Type B pancreatic cell (in vitro differentiated cells): ENCODE measurements around the gene FAM151A. TPM values are rescaled to one million over a fixed set of nuclear protein-coding genes. Genes with fewer than 3 reads are reported as not detected.

ENCODE experiments used
- DNase-seq: peaks from one replicate; pipeline ENCODE4 v3.0.0; 2021; ENCODE audit warnings: mixed read lengths; ENCODE audit not compliant: unreplicated experiment; ENCODE audit errors: extremely low spot score
- H3K27ac Mint-ChIP-seq: 2 replicates; pipeline ENCODE4 v1.8.0; 2021; ENCODE audit warnings: mild to moderate bottlenecking, mixed read lengths
- H3K27me3 Mint-ChIP-seq: 2 replicates; pipeline ENCODE4 v1.8.0; 2021; ENCODE audit warnings: mixed read lengths
- H3K36me3 Mint-ChIP-seq: 2 replicates; pipeline ENCODE4 v1.8.0; 2021; ENCODE audit warnings: mixed read lengths
- H3K4me1 Mint-ChIP-seq: one replicate; pipeline ENCODE4 v1.8.0; 2021; ENCODE audit warnings: mixed read lengths; ENCODE audit not compliant: unreplicated experiment
- H3K4me3 Mint-ChIP-seq: 2 replicates; pipeline ENCODE4 v1.8.0; 2021; ENCODE audit warnings: mild to moderate bottlenecking, mixed read lengths
- H3K9me3 Mint-ChIP-seq: 2 replicates; pipeline ENCODE4 v1.8.0; 2021; ENCODE audit warnings: mixed read lengths
- total RNA-seq: library from RNA; stranded (reverse); gene quantifications from 2 replicates; pipeline ENCODE4 v1.2.1, GENCODE V29; 2021; ENCODE audit warnings: low replicate concordance
- TF ChIP-seq, protein P1 (sequence below): fragments of 200-600 bp; sonication (generic); conservative IDR thresholded peaks from 2 replicates; pipeline ENCODE4 v1.5.0; 2021; ENCODE audit warnings: antibody characterized with exemption, mild to moderate bottlenecking

FAM151A gene
- total RNA-seq, 1 donor from 2014 or later, result 0.39 TPM

DNA sequence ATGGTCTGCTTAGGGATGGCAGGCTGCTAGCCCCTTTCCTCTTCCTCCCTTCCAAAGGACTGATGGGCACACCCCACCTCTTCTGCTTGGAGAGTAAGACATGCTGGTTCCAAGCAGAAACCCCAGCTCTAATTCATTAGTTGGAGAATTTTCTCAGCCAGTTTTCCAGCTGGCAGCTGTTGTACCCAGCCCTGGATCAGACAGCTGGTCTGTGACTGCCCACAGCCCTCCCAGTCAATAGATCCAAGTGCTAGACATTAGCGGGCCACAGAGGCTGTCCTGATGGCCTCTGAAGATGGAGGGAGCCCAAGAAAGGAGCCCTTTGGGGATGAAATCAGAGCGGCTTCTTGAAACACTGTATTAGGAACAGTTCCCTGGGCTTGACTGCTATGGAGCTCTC is 39.5 kb downstream of the FAM151A start:
- DNase-seq, result no peak
- Mint-ChIP-seq H3K4me1 (peaks cover 13% of the 10 kb centered on the region), H3K27me3 (no peaks in the 10 kb centered on the region), H3K36me3 (no peaks in the 10 kb centered on the region), H3K4me3 (no peak overlapping the region), H3K9me3 (no peaks in the 10 kb centered on the region), H3K27ac (no peak overlapping the region)
- TF ChIP-seq, protein P1, sequence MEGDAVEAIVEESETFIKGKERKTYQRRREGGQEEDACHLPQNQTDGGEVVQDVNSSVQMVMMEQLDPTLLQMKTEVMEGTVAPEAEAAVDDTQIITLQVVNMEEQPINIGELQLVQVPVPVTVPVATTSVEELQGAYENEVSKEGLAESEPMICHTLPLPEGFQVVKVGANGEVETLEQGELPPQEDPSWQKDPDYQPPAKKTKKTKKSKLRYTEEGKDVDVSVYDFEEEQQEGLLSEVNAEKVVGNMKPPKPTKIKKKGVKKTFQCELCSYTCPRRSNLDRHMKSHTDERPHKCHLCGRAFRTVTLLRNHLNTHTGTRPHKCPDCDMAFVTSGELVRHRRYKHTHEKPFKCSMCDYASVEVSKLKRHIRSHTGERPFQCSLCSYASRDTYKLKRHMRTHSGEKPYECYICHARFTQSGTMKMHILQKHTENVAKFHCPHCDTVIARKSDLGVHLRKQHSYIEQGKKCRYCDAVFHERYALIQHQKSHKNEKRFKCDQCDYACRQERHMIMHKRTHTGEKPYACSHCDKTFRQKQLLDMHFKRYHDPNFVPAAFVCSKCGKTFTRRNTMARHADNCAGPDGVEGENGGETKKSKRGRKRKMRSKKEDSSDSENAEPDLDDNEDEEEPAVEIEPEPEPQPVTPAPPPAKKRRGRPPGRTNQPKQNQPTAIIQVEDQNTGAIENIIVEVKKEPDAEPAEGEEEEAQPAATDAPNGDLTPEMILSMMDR, result no peak

DNA sequence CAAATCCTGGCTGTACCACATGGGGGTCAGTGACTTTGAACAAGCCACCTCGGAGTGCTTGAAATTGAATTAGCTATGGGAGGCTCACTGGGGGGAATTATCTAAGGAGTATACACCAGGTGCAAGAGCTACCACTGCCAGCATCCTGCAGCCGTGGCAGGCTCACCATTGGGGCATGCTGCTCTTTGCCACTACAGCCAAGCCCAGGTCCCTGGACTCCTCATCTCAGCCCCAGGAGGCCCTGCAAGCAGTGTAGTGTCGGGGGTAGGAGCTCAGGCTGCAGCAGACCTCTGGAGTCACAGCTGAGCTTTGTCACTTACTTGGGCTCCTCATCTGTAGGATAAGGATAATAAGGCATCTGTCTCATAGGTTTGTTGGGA is 40.0 kb downstream of the FAM151A start:
- Mint-ChIP-seq H3K4me1 (peaks cover 14% of the 10 kb centered on the region), H3K27ac (no peak overlapping the region), H3K4me3 (no peak overlapping the region), H3K9me3 (no peaks in the 10 kb centered on the region), H3K36me3 (no peaks in the 10 kb centered on the region), H3K27me3 (no peaks in the 10 kb centered on the region)
- TF ChIP-seq, protein P1, result no peak
- no peak for DNase-seq

DNA sequence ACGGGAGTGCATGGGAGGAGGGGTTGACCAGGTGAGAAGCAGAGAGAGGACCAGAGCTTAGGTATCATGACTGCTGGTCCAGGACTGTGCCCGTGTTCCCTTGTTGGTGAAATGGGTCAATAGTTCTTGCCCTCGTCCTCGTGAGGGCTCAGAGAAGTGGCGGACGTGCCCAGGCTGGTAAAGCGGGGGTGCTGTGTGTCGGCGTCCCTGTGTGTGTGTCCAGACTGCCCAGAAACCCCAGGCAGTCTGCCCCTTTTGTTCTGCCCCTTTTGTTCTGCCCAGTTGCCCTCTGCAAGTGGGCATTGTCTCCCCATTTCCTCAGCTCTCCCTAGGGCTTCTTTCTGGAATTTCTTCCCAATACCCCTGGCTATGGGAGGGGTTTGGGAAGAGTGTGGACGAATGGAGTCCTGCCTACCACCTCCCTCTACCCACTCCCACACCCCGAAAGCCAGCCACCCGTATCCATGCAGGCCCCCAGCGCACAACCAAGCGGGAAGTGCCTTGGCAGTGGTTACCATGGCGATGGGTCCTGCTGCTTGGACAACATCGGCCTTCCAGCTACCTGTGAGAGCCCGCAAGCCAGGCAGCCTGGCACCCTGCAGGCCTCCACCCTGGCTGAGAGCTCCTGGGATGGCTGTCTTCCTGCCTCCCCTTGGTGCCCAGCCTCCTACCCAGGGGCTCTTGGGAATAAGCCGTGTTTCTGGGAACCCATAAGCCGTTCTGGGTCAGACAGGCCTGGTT is 40.6 kb downstream of the FAM151A start:
- TF ChIP-seq, protein P1, result no peak
- Mint-ChIP-seq H3K4me1 (peaks cover 16% of the 10 kb centered on the region), H3K4me3 (no peak overlapping the region), H3K27ac (peak overlapping the region; percentile 26), H3K27me3 (no peaks in the 10 kb centered on the region), H3K36me3 (no peaks in the 10 kb centered on the region), H3K9me3 (no peaks in the 10 kb centered on the region)
- no peak for DNase-seq

DNA sequence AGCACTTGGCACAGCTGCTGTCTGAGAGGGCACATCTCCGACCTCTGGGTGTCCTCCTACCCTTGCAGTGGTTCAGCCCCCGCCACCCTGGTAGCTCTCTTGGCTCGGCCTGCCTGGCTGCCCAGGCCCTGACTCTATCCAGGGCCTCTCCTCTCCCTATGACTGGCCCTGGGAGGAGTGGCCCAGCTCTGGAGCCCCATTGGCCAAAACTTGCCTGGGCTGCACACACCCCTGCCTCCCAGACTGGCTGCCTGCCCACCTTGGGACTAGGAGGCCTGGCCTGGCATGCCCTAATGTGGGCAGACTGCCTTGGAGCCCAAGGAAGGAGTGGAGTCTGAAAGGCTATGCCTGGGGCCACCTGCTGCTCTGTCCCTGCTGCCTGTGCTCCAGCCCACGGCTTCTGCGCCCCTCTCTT is 41.7 kb downstream of the FAM151A start:
- Mint-ChIP-seq H3K27me3 (no peaks in the 10 kb centered on the region), H3K4me1 (peaks cover 19% of the 10 kb centered on the region), H3K36me3 (no peaks in the 10 kb centered on the region), H3K9me3 (no peaks in the 10 kb centered on the region), H3K4me3 (no peak overlapping the region), H3K27ac (no peak overlapping the region)
- DNase-seq, result no peak
- TF ChIP-seq, protein P1, result no peak

DNA sequence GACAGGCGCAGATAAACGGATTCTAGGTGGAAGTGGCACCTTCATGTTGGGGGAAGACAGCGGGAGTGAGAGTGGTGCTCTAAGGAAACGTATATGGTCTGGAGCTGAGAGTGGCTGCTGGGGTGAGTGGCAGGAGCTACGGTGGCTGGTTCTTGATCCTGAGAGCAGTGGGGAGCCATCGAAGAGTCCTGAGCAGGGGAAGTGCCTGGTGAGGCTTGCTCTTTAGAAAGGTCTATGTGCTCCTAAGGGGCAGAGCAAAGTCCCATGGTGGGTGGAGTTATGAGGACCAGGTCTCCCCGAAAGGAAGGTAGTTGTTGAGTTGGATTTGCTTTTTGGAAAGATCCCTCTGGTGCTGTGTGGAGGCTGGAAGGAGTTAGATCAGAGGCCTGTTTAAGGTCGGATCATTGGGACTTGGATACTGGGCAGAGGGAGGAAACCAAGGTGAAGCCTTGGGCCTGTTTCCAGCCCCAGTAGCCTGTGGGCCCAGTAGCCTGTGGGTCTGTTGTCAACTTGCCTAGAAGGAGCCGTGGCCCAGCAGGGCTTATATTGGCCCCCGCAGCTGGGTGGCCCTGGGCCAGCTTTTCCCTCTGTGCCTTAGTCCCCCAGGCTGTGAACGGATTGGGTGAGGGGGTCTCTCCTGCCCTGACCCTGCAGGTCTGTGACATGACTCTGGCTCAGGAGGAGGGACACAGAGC is 42.3 kb downstream of the FAM151A start:
- no peaks in the 10 kb centered on the region for H3K36me3 Mint-ChIP-seq
- H3K4me1 Mint-ChIP-seq, result peaks cover 19% of the 10 kb centered on the region
- DNase-seq, result no peak
- H3K27ac Mint-ChIP-seq, result peak overlapping the region; percentile 15
- TF ChIP-seq, protein P1, result no peak
- H3K27me3 Mint-ChIP-seq, result no peaks in the 10 kb centered on the region
- no peaks in the 10 kb centered on the region for H3K9me3 Mint-ChIP-seq
- H3K4me3 Mint-ChIP-seq, result no peak overlapping the region
